NCI-H748 (cell line): ENCODE data around the gene TSKS.

Source experiments
- DNase-seq: peaks from one replicate; lab custom pipeline; 2025; ENCODE audit not compliant: unreplicated experiment; lab: John Stamatoyannopoulos, UW

The TSKS gene

DNA sequence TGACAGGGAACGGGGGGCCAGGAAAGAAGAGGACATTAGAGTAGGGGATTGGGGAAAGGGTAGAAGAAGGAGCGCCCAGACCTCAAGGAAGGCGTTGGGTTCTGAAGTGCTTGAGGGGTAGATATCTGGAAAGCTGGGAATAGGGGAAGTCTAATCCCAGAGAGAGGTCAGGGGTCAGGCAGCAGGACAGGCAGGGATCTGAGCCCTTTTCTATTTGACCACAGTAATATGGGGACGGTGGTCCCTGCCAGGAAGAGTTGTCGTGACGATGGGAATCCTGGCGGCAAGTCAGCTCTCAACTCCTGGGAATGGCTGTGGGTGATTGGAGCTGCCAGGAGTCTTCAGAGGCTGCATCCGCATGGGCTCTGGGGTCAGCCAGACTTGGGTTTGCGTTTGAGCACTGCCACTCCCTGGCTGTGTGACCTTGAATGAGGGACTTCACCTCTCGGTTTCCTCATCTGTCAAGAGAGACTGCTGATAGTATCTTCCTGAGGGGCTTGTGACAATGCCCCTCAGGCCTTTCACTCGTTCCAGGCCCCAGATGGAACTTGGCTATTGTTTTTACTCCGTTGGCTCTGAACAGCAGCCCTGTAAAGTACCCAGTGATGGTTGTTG lies 5.0 kb upstream of the TSKS start:
- no peak for DNase-seq

- DNase-seq = no peak
Observed at GRCh38 chr19:49767381-49767780, 4.3 kb upstream of the TSKS start.

- no peak for DNase-seq
Observed at GRCh38 chr19:49766930-49767299, 3.8 kb upstream of the TSKS start, which contains the start of gene AP2A1. Gene AP2A1 (plus strand): TSS chr19:49767001. CDS start chr19:49767134, 133 bp downstream.

DNA sequence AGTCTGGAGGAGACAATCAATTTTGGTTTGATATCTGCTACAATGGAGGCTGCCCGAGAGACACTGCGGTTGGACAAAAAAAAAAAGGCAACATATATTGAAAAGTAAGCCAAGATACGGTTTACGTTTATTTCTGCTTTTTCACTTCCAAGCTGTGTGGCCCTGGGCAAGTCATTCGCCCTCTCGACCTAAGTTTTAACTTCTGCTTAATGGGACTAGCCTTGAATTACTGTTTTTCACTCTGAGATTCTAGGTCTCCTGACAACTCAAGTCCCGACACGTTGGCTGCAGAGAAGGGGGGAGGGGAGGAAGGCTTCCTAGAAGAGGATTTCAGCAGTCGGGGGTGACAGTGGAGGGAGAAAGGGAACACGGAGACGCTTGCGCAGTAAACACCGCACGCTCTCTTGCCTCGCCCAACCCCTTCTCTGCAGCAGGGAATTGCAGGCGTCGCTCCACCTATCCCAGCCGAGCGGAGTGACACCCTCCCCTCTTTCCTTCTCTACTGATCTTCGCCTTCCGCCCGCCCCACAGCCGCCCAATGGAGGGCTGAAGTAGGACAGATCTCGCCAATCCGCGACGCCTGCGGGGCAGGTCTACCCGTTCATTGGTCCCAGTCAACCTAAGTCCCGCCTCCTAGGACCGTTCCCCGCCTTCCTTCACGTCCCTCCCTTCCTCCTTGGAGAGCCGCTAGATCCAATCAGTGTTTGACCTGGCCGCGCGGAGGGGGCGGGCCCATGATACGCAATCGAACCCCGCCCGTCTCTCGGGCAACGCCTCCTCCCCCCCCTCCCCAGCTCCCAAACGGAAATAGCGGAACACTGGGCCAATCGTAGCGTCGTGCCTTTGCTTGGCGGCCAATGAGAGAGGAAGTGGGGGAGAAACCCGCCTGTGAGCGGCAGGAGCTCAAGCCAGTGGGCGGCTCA lies 3.2 kb upstream of the TSKS start:
- DNase-seq = peak; percentile 100

GRCh38 chr19:49764341-49764740 lies 1.2 kb upstream of the TSKS start:
- DNase-seq = no peak

- no peak for DNase-seq
Observed at GRCh38 chr19:49761625-49762311, 1.3 kb downstream of the TSKS start.

DNA sequence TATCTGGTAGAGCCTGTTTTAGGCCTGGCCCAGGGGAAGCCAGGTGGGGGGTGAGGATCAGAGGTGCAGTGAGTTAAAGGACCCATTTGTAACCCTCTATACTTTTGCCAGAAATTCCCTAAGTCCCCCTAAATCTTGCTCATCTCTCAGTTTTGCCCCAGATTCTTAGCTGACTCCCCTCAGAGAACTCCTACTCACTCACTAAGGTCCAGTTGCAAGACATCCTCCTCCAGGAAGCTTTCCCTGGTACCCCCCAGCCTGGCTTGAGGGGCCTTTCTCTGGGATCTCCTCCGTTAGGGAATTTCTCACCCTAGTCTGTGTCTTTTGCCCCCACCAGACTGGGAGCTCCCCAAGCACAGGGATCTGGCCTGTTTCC lies 1.9 kb downstream of the TSKS start:
- DNase-seq = no peak

DNA sequence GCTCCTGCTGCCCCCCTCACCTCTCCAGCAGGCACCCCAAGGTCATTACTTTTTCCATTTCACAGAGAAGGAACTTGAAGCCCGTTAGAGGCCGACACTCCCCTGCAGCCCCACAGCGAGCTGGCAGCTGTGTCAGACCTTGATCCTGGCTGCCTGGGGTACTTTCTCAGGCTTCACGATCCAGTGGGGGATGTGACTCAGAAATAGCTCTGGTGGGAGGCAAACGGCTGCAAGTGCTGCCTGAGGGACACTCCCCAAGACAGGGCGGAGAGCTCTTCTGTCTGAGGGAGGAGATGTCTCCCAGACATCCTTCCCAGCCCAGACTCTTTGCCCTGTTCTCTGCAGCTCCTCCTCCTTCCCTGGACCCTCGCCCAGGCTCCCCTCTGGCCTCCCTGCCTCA lies 4.8 kb downstream of the TSKS start:
- DNase-seq = no peak

- no peak for DNase-seq
Observed at GRCh38 chr19:49755956-49756355, 7.2 kb downstream of the TSKS start.

- no peak for DNase-seq
Observed at GRCh38 chr19:49752701-49753100, 10.4 kb downstream of the TSKS start.

DNA sequence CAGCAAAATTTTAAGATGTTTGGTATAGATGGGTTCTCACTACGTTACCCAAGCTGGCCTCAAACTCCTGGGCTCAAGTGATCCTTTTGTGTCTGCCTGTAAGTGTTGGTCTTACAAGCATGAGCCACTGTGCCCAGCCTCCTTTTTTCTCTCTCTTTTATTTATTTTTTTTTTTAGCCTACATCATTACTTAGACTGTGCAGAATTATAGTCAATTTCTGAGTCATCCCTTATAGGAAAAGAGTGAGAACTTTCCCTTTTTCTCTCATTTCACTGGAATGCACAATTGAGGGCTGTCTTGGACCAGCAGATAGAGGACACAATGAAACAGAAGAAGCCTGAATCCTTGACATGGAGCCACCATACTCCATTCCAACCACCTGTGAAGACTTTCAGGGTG lies 13.3 kb downstream of the TSKS start:
- DNase-seq = no peak

- no peak for DNase-seq
Observed at GRCh38 chr19:49749055-49749716, 13.9 kb downstream of the TSKS start.

GRCh38 chr19:49746206-49746958 lies 16.7 kb downstream of the TSKS start:
- DNase-seq = peak; percentile 29

GRCh38 chr19:49744946-49745381 lies 18.1 kb downstream of the TSKS start:
- no peak for DNase-seq

- DNase-seq = no peak
Observed at GRCh38 chr19:49741210-49741844, 21.8 kb downstream of the TSKS start.

GRCh38 chr19:49739933-49740332 lies 23.2 kb downstream of the TSKS start:
- no peak for DNase-seq

DNA sequence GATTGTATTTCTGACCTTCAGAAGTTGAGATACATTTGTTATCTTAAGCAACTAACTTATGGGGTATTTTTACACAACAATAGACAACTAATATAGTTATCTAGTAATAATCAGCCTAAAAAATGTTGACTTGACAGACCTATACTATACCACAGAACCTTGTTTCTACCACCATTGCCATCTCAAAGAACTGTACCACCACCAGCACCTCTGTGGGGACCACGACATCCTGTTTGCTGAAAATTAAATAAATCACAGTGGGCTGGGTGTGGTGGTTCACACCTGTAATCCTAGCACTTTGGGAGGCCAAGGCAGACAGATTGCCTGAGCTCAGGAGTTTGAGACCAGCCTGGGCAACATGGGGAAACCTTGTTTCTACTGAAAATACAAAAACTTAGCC lies 24.0 kb downstream of the TSKS start:
- no peak for DNase-seq

DNA sequence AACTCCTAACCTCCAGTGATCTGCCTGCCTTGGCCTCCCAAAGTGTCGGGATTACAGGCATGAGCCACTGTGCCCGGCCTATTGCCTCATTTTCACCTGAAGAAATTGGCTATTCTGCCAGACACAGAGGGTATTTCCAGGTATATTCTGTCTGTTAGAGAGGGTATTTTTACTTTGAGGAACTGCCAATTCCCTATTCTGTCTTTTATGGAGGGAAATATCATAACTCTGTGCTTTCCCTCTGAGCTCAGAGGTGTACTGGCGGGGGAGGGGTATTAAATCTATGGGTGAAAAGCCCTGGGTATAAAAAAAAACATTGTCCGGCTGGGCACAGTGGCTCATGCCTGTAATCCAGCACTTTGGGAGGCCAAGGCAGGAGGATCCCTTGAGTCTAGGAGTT lies 24.8 kb downstream of the TSKS start:
- no peak for DNase-seq

- DNase-seq = no peak
Observed at GRCh38 chr19:49730166-49730565, 32.9 kb downstream of the TSKS start.
